MM.1S (cell line): ENCODE measurements around the gene HIPK2.

Experiments
- CTCF ChIP-seq: fragments of 300-600 bp; sonication (generic); IDR thresholded peaks from 2 replicates; pipeline ENCODE4 v1.5.1; 2016; ENCODE audit warnings: antibody characterized with exemption, low read length, mixed read lengths
- EZH2 ChIP-seq: fragments of 300-600 bp; sonication (generic); optimal IDR thresholded peaks from 2 replicates; pipeline ENCODE3; 2017; ENCODE audit warnings: low read depth, mild to moderate bottlenecking, antibody characterized with exemption, low read length, mixed read lengths

- TF ChIP-seq CTCF: no peak
- no peak for TF ChIP-seq EZH2
Observed at GRCh38 chr7:139722604-139723003, 55.2 kb downstream of the HIPK2 start.
